Esophagus squamous epithelium (tissue), 4 donors: ENCODE data around the gene ESYT1.

Source experiments
- POLR2A ChIP-seq, 4 donors: fragments of 450-650 bp; IDR thresholded peaks; one replicate each; pipeline ENCODE4 v1.6.1; 2017; ENCODE audit warnings: antibody characterized with exemption in 4 of 4, mild to moderate bottlenecking in 4 of 4, moderate library complexity in 3 of 4
- TF ChIP-seq, protein P1 (sequence below), 6 experiments: fragments of 450-650 bp in 4 of 6; fragments of 200-600 bp in 2 of 6; sonication (generic) in 2 of 6; IDR thresholded peaks; one replicate each; pipeline ENCODE4 v1.5.1; 2016 to 2019; ENCODE audit warnings: antibody characterized with exemption in 6 of 6, mild to moderate bottlenecking in 4 of 6, moderate library complexity in 4 of 6

GRCh38 chr12:56150563-56150962 lies 22.5 kb downstream of the ESYT1 start:
- TF ChIP-seq, protein P1, sequence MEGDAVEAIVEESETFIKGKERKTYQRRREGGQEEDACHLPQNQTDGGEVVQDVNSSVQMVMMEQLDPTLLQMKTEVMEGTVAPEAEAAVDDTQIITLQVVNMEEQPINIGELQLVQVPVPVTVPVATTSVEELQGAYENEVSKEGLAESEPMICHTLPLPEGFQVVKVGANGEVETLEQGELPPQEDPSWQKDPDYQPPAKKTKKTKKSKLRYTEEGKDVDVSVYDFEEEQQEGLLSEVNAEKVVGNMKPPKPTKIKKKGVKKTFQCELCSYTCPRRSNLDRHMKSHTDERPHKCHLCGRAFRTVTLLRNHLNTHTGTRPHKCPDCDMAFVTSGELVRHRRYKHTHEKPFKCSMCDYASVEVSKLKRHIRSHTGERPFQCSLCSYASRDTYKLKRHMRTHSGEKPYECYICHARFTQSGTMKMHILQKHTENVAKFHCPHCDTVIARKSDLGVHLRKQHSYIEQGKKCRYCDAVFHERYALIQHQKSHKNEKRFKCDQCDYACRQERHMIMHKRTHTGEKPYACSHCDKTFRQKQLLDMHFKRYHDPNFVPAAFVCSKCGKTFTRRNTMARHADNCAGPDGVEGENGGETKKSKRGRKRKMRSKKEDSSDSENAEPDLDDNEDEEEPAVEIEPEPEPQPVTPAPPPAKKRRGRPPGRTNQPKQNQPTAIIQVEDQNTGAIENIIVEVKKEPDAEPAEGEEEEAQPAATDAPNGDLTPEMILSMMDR (IDR thresholded peaks at IDR 0.05): no peak
- no peak for TF ChIP-seq POLR2A (IDR thresholded peaks at IDR 0.05)
